ENCODE measurements around the gene BTBD3.

Gene BTBD3

GRCh38 chr20:11912659-11913415, 4.9 kb upstream of the BTBD3 start:
- H4K8ac ChIP-seq (ENCODE audit: low read depth, low read length) = no peak overlapping the region
- WGBS, 2 donors (ENCODE audit: extremely low coverage in 2 of 2, insufficient read length in 2 of 2, insufficient replicate concordance in 1 of 2) = no CpG with 5 or more reads among the region's 4 CpGs
- no peak overlapping the region for H3K27ac ChIP-seq (replicated peaks; ENCODE audit: low read length)
- H3K36me3 ChIP-seq (replicated peaks in 1 of 2; ENCODE audit: control insufficient read depth in 2 of 2, insufficient read depth in 2 of 2, low read length in 2 of 2) = no peaks in the 10 kb centered on the region
- H3K79me1 ChIP-seq (ENCODE audit: low read depth, low read length) = peaks cover 3% of the 10 kb centered on the region
- no peak for DNase-seq (ENCODE audit: low spot score)
- no peak overlapping the region for H2BK15ac ChIP-seq (ENCODE audit: low read length)
- H3K9me3 ChIP-seq (replicated peaks in 1 of 2; ENCODE audit: control insufficient read depth in 2 of 2, insufficient read depth in 1 of 2, low read depth in 1 of 2, low read length in 2 of 2) = no peaks in the 10 kb centered on the region
- no peak overlapping the region for H3K4me3 ChIP-seq (ENCODE audit: low read length in 2 of 2)
- H2AFZ ChIP-seq (ENCODE audit: low read length) = no peak overlapping the region
- H3K14ac ChIP-seq (ENCODE audit: low read length) = no peak overlapping the region
- no peak overlapping the region for H2BK12ac ChIP-seq (ENCODE audit: low read length)
- no peak overlapping the region for H2BK5ac ChIP-seq (ENCODE audit: low read length)
- H3K27me3 ChIP-seq (ENCODE audit: control insufficient read depth in 3 of 3, insufficient read depth in 3 of 3, low read depth in 1 of 3, low read length in 3 of 3) = no peaks in the 10 kb centered on the region
- H3K4me1 ChIP-seq (ENCODE audit: control insufficient read depth in 2 of 2, insufficient read depth in 1 of 2, low read depth in 1 of 2, low read length in 2 of 2) = no peaks in the 10 kb centered on the region
- H3K9ac ChIP-seq (ENCODE audit: low read depth, low read length, poor library complexity) = no peak overlapping the region
- H2BK120ac ChIP-seq (ENCODE audit: low read depth, low read length) = no peak overlapping the region
- no peak overlapping the region for H3K23ac ChIP-seq (ENCODE audit: low read depth, low read length, poor library complexity)
- no peak overlapping the region for H3K18ac ChIP-seq (ENCODE audit: low read length)
- no peak overlapping the region for H2AK5ac ChIP-seq (ENCODE audit: low read depth, low read length)
- no peak overlapping the region for H4K91ac ChIP-seq (ENCODE audit: low read depth, low read length, poor library complexity)
- H3K4me2 ChIP-seq (ENCODE audit: insufficient read depth, low read length, poor library complexity, severe bottlenecking) = no peak overlapping the region
- H3K4ac ChIP-seq (ENCODE audit: low read length) = no peak overlapping the region

GRCh38 chr20:11918391-11918845, 725 bp downstream of the BTBD3 start:
- Histone ChIP-seq H3K27me3 (ENCODE audit: control insufficient read depth in 3 of 3, insufficient read depth in 3 of 3, low read depth in 1 of 3, low read length in 3 of 3) (no peaks in the 10 kb centered on the region), H3K4me1 (ENCODE audit: control insufficient read depth in 2 of 2, insufficient read depth in 1 of 2, low read depth in 1 of 2, low read length in 2 of 2) (peaks cover 3 to 11% of the 10 kb centered on the region in 2 donors), H3K18ac (ENCODE audit: low read length) (no peak overlapping the region), H3K23ac (ENCODE audit: low read depth, low read length, poor library complexity) (no peak overlapping the region), H4K91ac (ENCODE audit: low read depth, low read length, poor library complexity) (no peak overlapping the region), H3K36me3 (replicated peaks in 1 of 2; ENCODE audit: control insufficient read depth in 2 of 2, insufficient read depth in 2 of 2, low read length in 2 of 2) (peaks cover 14 to 45% of the 10 kb centered on the region in 2 donors), H4K8ac (ENCODE audit: low read depth, low read length) (no peak overlapping the region), H3K4me3 (ENCODE audit: low read length in 2 of 2) (no peak overlapping the region), H2AK5ac (ENCODE audit: low read depth, low read length) (no peak overlapping the region), H3K4ac (ENCODE audit: low read length) (no peak overlapping the region), H3K4me2 (ENCODE audit: insufficient read depth, low read length, poor library complexity, severe bottlenecking) (no peak overlapping the region), H2BK120ac (ENCODE audit: low read depth, low read length) (no peak overlapping the region), H3K14ac (ENCODE audit: low read length) (no peak overlapping the region), H3K79me1 (ENCODE audit: low read depth, low read length) (no peaks in the 10 kb centered on the region), H2AFZ (ENCODE audit: low read length) (no peak overlapping the region), H3K9ac (ENCODE audit: low read depth, low read length, poor library complexity) (no peak overlapping the region), H2BK15ac (ENCODE audit: low read length) (no peak overlapping the region), H2BK5ac (ENCODE audit: low read length) (no peak overlapping the region), H2BK12ac (ENCODE audit: low read length) (no peak overlapping the region), H3K9me3 (replicated peaks in 1 of 2; ENCODE audit: control insufficient read depth in 2 of 2, insufficient read depth in 1 of 2, low read depth in 1 of 2, low read length in 2 of 2) (no peaks in the 10 kb centered on the region), H3K27ac (replicated peaks; ENCODE audit: low read length) (no peak overlapping the region)
- DNase-seq (ENCODE audit: low spot score) = no peak
- WGBS, 2 donors (ENCODE audit: extremely low coverage in 2 of 2, insufficient read length in 2 of 2, insufficient replicate concordance in 1 of 2) = no CpG with 5 or more reads among the region's 5 CpGs

- no peak overlapping the region for H3K27ac ChIP-seq (replicated peaks; ENCODE audit: low read length)
- H3K9ac ChIP-seq (ENCODE audit: low read depth, low read length, poor library complexity) = no peak overlapping the region
Observed at GRCh38 chr20:11918981-11919380, 1.3 kb downstream of the BTBD3 start.

GRCh38 chr20:11919581-11919980, 1.9 kb downstream of the BTBD3 start:
- no peak overlapping the region for H2BK15ac ChIP-seq (ENCODE audit: low read length)

More at GRCh38 chr20:11918981-11919380, 1.3 kb downstream of the BTBD3 start:
- H3K4me1 ChIP-seq (ENCODE audit: control insufficient read depth in 2 of 2, insufficient read depth in 1 of 2, low read depth in 1 of 2, low read length in 2 of 2) = peaks cover 3 to 11% of the 10 kb centered on the region in 2 donors
- H2BK5ac ChIP-seq (ENCODE audit: low read length) = no peak overlapping the region
- H4K91ac ChIP-seq (ENCODE audit: low read depth, low read length, poor library complexity) = no peak overlapping the region
- no CpG with 5 or more reads among the region's 8 CpGs for WGBS, 2 donors (ENCODE audit: extremely low coverage in 2 of 2, insufficient read length in 2 of 2, insufficient replicate concordance in 1 of 2)
- H3K4ac ChIP-seq (ENCODE audit: low read length) = no peak overlapping the region
- no peak for DNase-seq (ENCODE audit: low spot score)
- H2BK120ac ChIP-seq (ENCODE audit: low read depth, low read length) = no peak overlapping the region
- no peaks in the 10 kb centered on the region for H3K27me3 ChIP-seq (ENCODE audit: control insufficient read depth in 3 of 3, insufficient read depth in 3 of 3, low read depth in 1 of 3, low read length in 3 of 3)
- H2AK5ac ChIP-seq (ENCODE audit: low read depth, low read length) = no peak overlapping the region
- H4K8ac ChIP-seq (ENCODE audit: low read depth, low read length) = no peak overlapping the region
- no peaks in the 10 kb centered on the region for H3K9me3 ChIP-seq (replicated peaks in 1 of 2; ENCODE audit: control insufficient read depth in 2 of 2, insufficient read depth in 1 of 2, low read depth in 1 of 2, low read length in 2 of 2)
- H3K36me3 ChIP-seq (replicated peaks in 1 of 2; ENCODE audit: control insufficient read depth in 2 of 2, insufficient read depth in 2 of 2, low read length in 2 of 2) = peaks cover 16 to 51% of the 10 kb centered on the region in 2 donors
- H2BK12ac ChIP-seq (ENCODE audit: low read length) = no peak overlapping the region
- no peak overlapping the region for H2AFZ ChIP-seq (ENCODE audit: low read length)
- H3K4me3 ChIP-seq (ENCODE audit: low read length in 2 of 2) = no peak overlapping the region
- no peaks in the 10 kb centered on the region for H3K79me1 ChIP-seq (ENCODE audit: low read depth, low read length)
- no peak overlapping the region for H3K4me2 ChIP-seq (ENCODE audit: insufficient read depth, low read length, poor library complexity, severe bottlenecking)
- H3K18ac ChIP-seq (ENCODE audit: low read length) = no peak overlapping the region
- no peak overlapping the region for H3K23ac ChIP-seq (ENCODE audit: low read depth, low read length, poor library complexity)
- no peak overlapping the region for H3K14ac ChIP-seq (ENCODE audit: low read length)
- no peak overlapping the region for H2BK15ac ChIP-seq (ENCODE audit: low read length)

More at GRCh38 chr20:11919581-11919980, 1.9 kb downstream of the BTBD3 start:
- Histone ChIP-seq H4K8ac (ENCODE audit: low read depth, low read length) (no peak overlapping the region), H3K36me3 (replicated peaks in 1 of 2; ENCODE audit: control insufficient read depth in 2 of 2, insufficient read depth in 2 of 2, low read length in 2 of 2) (peaks cover 16 to 57% of the 10 kb centered on the region in 2 donors), H3K18ac (ENCODE audit: low read length) (no peak overlapping the region), H3K27me3 (ENCODE audit: control insufficient read depth in 3 of 3, insufficient read depth in 3 of 3, low read depth in 1 of 3, low read length in 3 of 3) (no peaks in the 10 kb centered on the region), H2AFZ (ENCODE audit: low read length) (no peak overlapping the region), H3K4ac (ENCODE audit: low read length) (no peak overlapping the region), H3K79me1 (ENCODE audit: low read depth, low read length) (no peaks in the 10 kb centered on the region), H3K14ac (ENCODE audit: low read length) (no peak overlapping the region), H3K9ac (ENCODE audit: low read depth, low read length, poor library complexity) (no peak overlapping the region), H3K4me3 (ENCODE audit: low read length in 2 of 2) (no peak overlapping the region), H3K9me3 (replicated peaks in 1 of 2; ENCODE audit: control insufficient read depth in 2 of 2, insufficient read depth in 1 of 2, low read depth in 1 of 2, low read length in 2 of 2) (no peaks in the 10 kb centered on the region), H3K4me2 (ENCODE audit: insufficient read depth, low read length, poor library complexity, severe bottlenecking) (no peak overlapping the region), H4K91ac (ENCODE audit: low read depth, low read length, poor library complexity) (no peak overlapping the region), H3K23ac (ENCODE audit: low read depth, low read length, poor library complexity) (no peak overlapping the region), H2AK5ac (ENCODE audit: low read depth, low read length) (no peak overlapping the region), H2BK5ac (ENCODE audit: low read length) (no peak overlapping the region), H2BK12ac (ENCODE audit: low read length) (no peak overlapping the region), H2BK120ac (ENCODE audit: low read depth, low read length) (no peak overlapping the region), H3K27ac (replicated peaks; ENCODE audit: low read length) (no peak overlapping the region), H3K4me1 (ENCODE audit: control insufficient read depth in 2 of 2, insufficient read depth in 1 of 2, low read depth in 1 of 2, low read length in 2 of 2) (peaks cover 3 to 11% of the 10 kb centered on the region in 2 donors)
- no CpG with 5 or more reads among the region's 8 CpGs for WGBS, 2 donors (ENCODE audit: extremely low coverage in 2 of 2, insufficient read length in 2 of 2, insufficient replicate concordance in 1 of 2)
- no peak for DNase-seq (ENCODE audit: low spot score)

Data from neuronal stem cell (in vitro differentiated cells).